ENCODE measurements around the gene PCDHB10. TPM values are rescaled to one million over a fixed set of nuclear protein-coding genes. Genes with fewer than 3 reads are reported as not detected.
A peak's percentile ranks its signal among the peaks of the same experiment; 100 is the strongest.
"Not testable (repeated sequence)": the region's sequence is repeated elsewhere in the genome, so short reads cannot be mapped to it uniquely, and the experiment has no call there.

PCDHB10 gene
- total RNA-seq, 1 donor: 2.2 TPM

GRCh38 chr5:141223112-141223783 lies 31.1 kb downstream of the PCDHB10 start, which contains the start of gene PCDHB14:
TSS of gene PCDHB14 (plus strand) at chr5:141223343. CDS start at chr5:141223506, 163 bp downstream.
- Histone ChIP-seq H3K27ac (ENCODE audit: low read depth, low read length) (no peak within 1 kb of the TSS), H3K79me2 (ENCODE audit: insufficient read depth, low read length) (no peaks in the 10 kb centered on the region), H3K4me1 (ENCODE audit: insufficient read depth, low read length) (no peaks in the 10 kb centered on the region), H3K9me3 (ENCODE audit: low read depth, low read length) (no peaks in the 10 kb centered on the region), H3K4me2 (ENCODE audit: insufficient read depth, low read length) (peak within 1 kb of the TSS; percentile 65), H3K36me3 (ENCODE audit: insufficient read depth, low read length) (no peaks in the 10 kb centered on the region), H4K20me1 (ENCODE audit: insufficient read depth, low read length) (no peaks in the 10 kb centered on the region), H3K27me3 (ENCODE audit: insufficient read depth, low read length) (no peaks in the 10 kb centered on the region), H3K4me3 (ENCODE audit: insufficient read depth, low read length) (peak within 1 kb of the TSS; percentile 62), H2AFZ (ENCODE audit: low read length) (peak within 1 kb of the TSS; percentile 42)
- no peak for DNase-seq (ENCODE audit: insufficient read length, low spot score, missing footprints)
- peak; percentile 42 for TF ChIP-seq CTCF (IDR thresholded peaks at IDR 0.05; ENCODE audit: extremely low read depth, low read depth, low read length)

- not testable (repeated sequence) for H3K36me3 ChIP-seq (ENCODE audit: insufficient read depth, low read length); H3K27me3 ChIP-seq (ENCODE audit: insufficient read depth, low read length); H3K79me2 ChIP-seq (ENCODE audit: insufficient read depth, low read length)
These were observed 32.7 kb downstream of the PCDHB10 start for GRCh38 chr5:141224844-141225243.

GRCh38 chr5:141225421-141225820 lies 33.3 kb downstream of the PCDHB10 start:
- not testable (repeated sequence) for DNase-seq (ENCODE audit: insufficient read length, low spot score, missing footprints); H3K4me3 ChIP-seq (ENCODE audit: insufficient read depth, low read length); H4K20me1 ChIP-seq (ENCODE audit: insufficient read depth, low read length); H2AFZ ChIP-seq (ENCODE audit: low read length); H3K79me2 ChIP-seq (ENCODE audit: insufficient read depth, low read length); H3K9me3 ChIP-seq (ENCODE audit: low read depth, low read length); H3K4me2 ChIP-seq (ENCODE audit: insufficient read depth, low read length); H3K4me1 ChIP-seq (ENCODE audit: insufficient read depth, low read length); H3K27ac ChIP-seq (ENCODE audit: low read depth, low read length); H3K27me3 ChIP-seq (ENCODE audit: insufficient read depth, low read length); H3K36me3 ChIP-seq (ENCODE audit: insufficient read depth, low read length)

More at GRCh38 chr5:141224844-141225243, 32.7 kb downstream of the PCDHB10 start:
- H3K9me3 ChIP-seq (ENCODE audit: low read depth, low read length); H3K4me1 ChIP-seq (ENCODE audit: insufficient read depth, low read length); H3K4me3 ChIP-seq (ENCODE audit: insufficient read depth, low read length); DNase-seq (ENCODE audit: insufficient read length, low spot score, missing footprints); H3K27ac ChIP-seq (ENCODE audit: low read depth, low read length); H4K20me1 ChIP-seq (ENCODE audit: insufficient read depth, low read length); H3K4me2 ChIP-seq (ENCODE audit: insufficient read depth, low read length); H2AFZ ChIP-seq (ENCODE audit: low read length): not testable (repeated sequence)

GRCh38 chr5:141234109-141234667 lies 42.0 kb downstream of the PCDHB10 start:
- no peak for DNase-seq (ENCODE audit: insufficient read length, low spot score, missing footprints)
- peak; percentile 35 for TF ChIP-seq CTCF (IDR thresholded peaks at IDR 0.05; ENCODE audit: extremely low read depth, low read depth, low read length)
- no peaks in the 10 kb centered on the region for H3K36me3 ChIP-seq (ENCODE audit: insufficient read depth, low read length)
- H3K9me3 ChIP-seq (ENCODE audit: low read depth, low read length): peaks cover 4% of the 10 kb centered on the region
- H3K4me1 ChIP-seq (ENCODE audit: insufficient read depth, low read length): no peaks in the 10 kb centered on the region
- H4K20me1 ChIP-seq (ENCODE audit: insufficient read depth, low read length): no peaks in the 10 kb centered on the region
- H3K27ac ChIP-seq (ENCODE audit: low read depth, low read length): no peak overlapping the region
- H3K79me2 ChIP-seq (ENCODE audit: insufficient read depth, low read length): no peaks in the 10 kb centered on the region
- peak overlapping the region; percentile 48 for H3K4me3 ChIP-seq (ENCODE audit: insufficient read depth, low read length)
- H2AFZ ChIP-seq (ENCODE audit: low read length): no peak overlapping the region
- H3K27me3 ChIP-seq (ENCODE audit: insufficient read depth, low read length): no peaks in the 10 kb centered on the region
- H3K4me2 ChIP-seq (ENCODE audit: insufficient read depth, low read length): peak overlapping the region; percentile 16

GRCh38 chr5:141235922-141236321 lies 43.8 kb downstream of the PCDHB10 start:
- H3K4me2 ChIP-seq (ENCODE audit: insufficient read depth, low read length); H3K9me3 ChIP-seq (ENCODE audit: low read depth, low read length); H3K36me3 ChIP-seq (ENCODE audit: insufficient read depth, low read length); H3K4me1 ChIP-seq (ENCODE audit: insufficient read depth, low read length); H3K4me3 ChIP-seq (ENCODE audit: insufficient read depth, low read length); DNase-seq (ENCODE audit: insufficient read length, low spot score, missing footprints); H4K20me1 ChIP-seq (ENCODE audit: insufficient read depth, low read length); H3K27ac ChIP-seq (ENCODE audit: low read depth, low read length); H3K27me3 ChIP-seq (ENCODE audit: insufficient read depth, low read length); H2AFZ ChIP-seq (ENCODE audit: low read length); H3K79me2 ChIP-seq (ENCODE audit: insufficient read depth, low read length): not testable (repeated sequence)

All from osteoblast (primary cell).